NCI-H187 (cell line): ENCODE data around the gene MFGE8.
A peak's percentile ranks its signal among the peaks of the same experiment; 100 is the strongest.

ENCODE experiments used
- DNase-seq, 2 experiments: peaks; one replicate each; lab custom pipeline; 2025; lab: John Stamatoyannopoulos, UW

The MFGE8 gene

GRCh38 chr15:88918738-88919137 is 5.6 kb upstream of the MFGE8 start:
- DNase-seq: no peak

GRCh38 chr15:88917760-88918159 is 4.6 kb upstream of the MFGE8 start:
- DNase-seq: no peak

- no peak for DNase-seq
Measured at GRCh38 chr15:88915354-88915753, 2.2 kb upstream of the MFGE8 start.

GRCh38 chr15:88913850-88914169 is 631 bp upstream of the MFGE8 start:
- DNase-seq: no peak

- no peak for DNase-seq
Measured at GRCh38 chr15:88912500-88912921, 668 bp downstream of the MFGE8 start.

GRCh38 chr15:88911766-88912118 is 1.4 kb downstream of the MFGE8 start:
- no peak for DNase-seq

- no peak for DNase-seq
Measured at GRCh38 chr15:88909956-88910831, 3.0 kb downstream of the MFGE8 start.

GRCh38 chr15:88908697-88909621 is 4.2 kb downstream of the MFGE8 start:
- no peak for DNase-seq

GRCh38 chr15:88908123-88908522 is 5.1 kb downstream of the MFGE8 start:
- no peak for DNase-seq

- DNase-seq: no peak
Measured at GRCh38 chr15:88907111-88907510, 6.1 kb downstream of the MFGE8 start.

GRCh38 chr15:88906551-88906950 is 6.6 kb downstream of the MFGE8 start:
- no peak for DNase-seq

- no peak for DNase-seq
Measured at GRCh38 chr15:88906130-88906529, 7.0 kb downstream of the MFGE8 start.

GRCh38 chr15:88905576-88905975 is 7.6 kb downstream of the MFGE8 start:
- DNase-seq: no peak

GRCh38 chr15:88904624-88905327 is 8.4 kb downstream of the MFGE8 start:
- peak; percentile 29 to 57 for DNase-seq

GRCh38 chr15:88904257-88904623 is 8.9 kb downstream of the MFGE8 start:
- DNase-seq: no peak

- DNase-seq: no peak
Measured at GRCh38 chr15:88902846-88903245, 10.3 kb downstream of the MFGE8 start.

- DNase-seq: no peak
Measured at GRCh38 chr15:88902221-88902835, 10.9 kb downstream of the MFGE8 start.

GRCh38 chr15:88901508-88902220 is 11.5 kb downstream of the MFGE8 start:
- no peak for DNase-seq

GRCh38 chr15:88900982-88901418 is 12.2 kb downstream of the MFGE8 start:
- DNase-seq: no peak

- no peak for DNase-seq
Measured at GRCh38 chr15:88900309-88900981, 12.7 kb downstream of the MFGE8 start.

- DNase-seq: no peak
Measured at GRCh38 chr15:88899251-88899650, 13.9 kb downstream of the MFGE8 start.
